ENCODE measurements around the gene POMC.
A peak's percentile ranks its signal among the peaks of the same experiment; 100 is the strongest.
"Not testable (repeated sequence)": the region's sequence is repeated elsewhere in the genome, so short reads cannot be mapped to it uniquely, and the experiment has no call there.

Gene POMC

GRCh38 chr2:25131567-25132298, 36.6 kb downstream of the POMC start:
- peak; percentile 7 for DNase-seq

- DNase-seq, result no peak
Observed at GRCh38 chr2:25131253-25131566, 37.2 kb downstream of the POMC start.

- no peak for DNase-seq
Observed at GRCh38 chr2:25129901-25130520, 38.4 kb downstream of the POMC start.

GRCh38 chr2:25127646-25128045, 40.7 kb downstream of the POMC start:
- no peak for DNase-seq

GRCh38 chr2:25127071-25127470, 41.3 kb downstream of the POMC start:
- DNase-seq, result not testable (repeated sequence)

GRCh38 chr2:25125976-25126375, 42.4 kb downstream of the POMC start:
- no peak for DNase-seq

GRCh38 chr2:25125189-25125588, 43.2 kb downstream of the POMC start:
- no peak for DNase-seq

- DNase-seq, result no peak
Observed at GRCh38 chr2:25123682-25124081, 44.7 kb downstream of the POMC start.

GRCh38 chr2:25122367-25122766, 46.0 kb downstream of the POMC start:
- DNase-seq, result no peak

- DNase-seq, result no peak
Observed at GRCh38 chr2:25119263-25119662, 49.1 kb downstream of the POMC start.

- no peak for DNase-seq
Observed at GRCh38 chr2:25116956-25117355, 51.4 kb downstream of the POMC start.

GRCh38 chr2:25115902-25116301, 52.5 kb downstream of the POMC start:
- no peak for DNase-seq

GRCh38 chr2:25115249-25115883, 53.0 kb downstream of the POMC start:
- DNase-seq, result no peak

- DNase-seq, result no peak
Observed at GRCh38 chr2:25112113-25112512, 56.3 kb downstream of the POMC start.
